Stimulated activated CD4-positive, alpha-beta T cell treated with anti-CD3 and anti-CD28 coated beads, TNF-alpha, amount 100 ng/mL, for 1 hour (primary cell): ENCODE results near the gene TBX18.

ENCODE experiments used
- DNase-seq, 3 donors: peaks; one replicate each; pipeline ENCODE4 v3.0.0-alpha.2; 2020; ENCODE audit warnings: low read depth in 3 of 3, low spot score in 1 of 3

Gene TBX18

GRCh38 chr6:84773133-84773430, 8.7 kb upstream of the TBX18 start:
- DNase-seq, result no peak

- no peak for DNase-seq
These were observed 8.2 kb upstream of the TBX18 start for GRCh38 chr6:84772428-84773132.

DNA sequence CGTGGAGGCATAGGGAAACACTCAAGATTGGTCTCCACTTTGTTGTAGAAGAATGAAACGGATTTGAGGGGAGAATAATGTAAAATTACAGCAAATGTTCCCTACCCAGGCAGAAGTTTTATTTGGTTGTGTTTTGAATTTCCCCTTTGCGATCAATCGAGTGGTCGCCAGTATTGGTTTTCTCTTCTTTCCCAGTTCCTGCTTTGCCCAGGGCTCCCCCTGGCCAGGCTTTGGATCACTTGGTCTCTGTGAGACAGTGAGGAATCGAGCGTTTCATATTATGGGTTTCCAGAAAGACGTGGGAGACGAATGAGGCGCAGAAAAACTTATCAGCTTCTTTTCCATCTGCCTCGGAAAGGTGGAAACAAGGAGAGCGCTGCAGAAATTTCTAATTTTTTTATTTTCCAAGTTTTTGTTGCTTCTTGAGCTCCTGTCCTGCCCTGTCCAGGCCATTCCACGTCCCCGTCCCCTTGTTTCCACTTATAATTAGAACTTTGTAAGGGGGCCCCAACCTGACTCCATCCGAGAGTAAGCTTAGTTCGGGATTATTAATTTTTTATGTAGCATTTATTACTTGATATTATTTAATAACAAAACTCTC, 7.5 kb upstream of the TBX18 start:
- no peak for DNase-seq

DNA sequence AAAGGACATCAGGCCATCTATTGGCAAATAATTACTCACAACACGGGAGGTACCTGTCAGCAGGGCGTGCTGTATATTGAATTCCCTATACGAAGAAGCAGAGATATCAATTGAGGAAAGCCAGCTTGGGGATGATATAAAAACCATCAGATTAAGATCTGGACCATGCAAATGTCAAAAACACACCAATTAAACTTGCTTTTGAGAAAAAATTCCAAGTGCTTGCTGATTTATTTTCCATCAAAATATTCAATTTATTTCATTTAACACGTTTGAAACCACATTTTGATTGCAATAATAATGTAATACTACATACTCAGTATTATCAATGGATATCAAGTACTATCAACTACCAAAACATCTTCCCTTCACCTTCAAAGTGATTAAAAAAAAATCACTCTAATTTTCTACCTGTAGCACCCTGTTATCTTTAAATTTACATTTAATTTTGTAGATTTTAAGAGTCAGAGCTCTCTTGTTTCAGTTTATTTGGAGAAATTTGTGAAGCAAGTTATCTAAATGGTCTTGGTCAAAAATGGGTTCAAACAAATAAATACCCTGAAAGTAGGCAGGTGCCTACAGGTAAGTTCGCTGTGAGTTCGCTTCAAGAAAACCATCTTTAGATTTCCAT, 6.8 kb upstream of the TBX18 start:
- no peak for DNase-seq

GRCh38 chr6:84770521-84770920, 6.1 kb upstream of the TBX18 start:
- DNase-seq, result no peak

DNA sequence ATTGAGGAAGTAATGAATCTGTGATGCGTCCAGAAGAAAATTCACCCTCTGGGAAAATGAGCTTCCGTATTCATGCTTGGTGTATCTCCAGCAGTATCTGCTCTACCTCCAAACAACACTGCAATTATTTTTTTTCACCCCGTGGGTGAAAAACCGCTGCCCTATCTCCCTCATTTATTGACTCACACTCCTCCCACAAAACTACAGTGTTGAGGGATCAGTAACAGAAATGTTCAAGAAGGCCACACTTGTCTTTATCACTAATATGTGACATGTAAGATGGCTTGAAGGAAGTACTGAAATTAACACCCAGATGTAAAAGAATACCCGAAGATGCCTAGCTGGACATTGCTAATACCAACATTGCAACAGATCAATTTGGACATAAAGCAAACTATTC, 4.9 kb upstream of the TBX18 start:
- DNase-seq, result no peak

GRCh38 chr6:84768442-84769174, 4.2 kb upstream of the TBX18 start:
- no peak for DNase-seq

DNA sequence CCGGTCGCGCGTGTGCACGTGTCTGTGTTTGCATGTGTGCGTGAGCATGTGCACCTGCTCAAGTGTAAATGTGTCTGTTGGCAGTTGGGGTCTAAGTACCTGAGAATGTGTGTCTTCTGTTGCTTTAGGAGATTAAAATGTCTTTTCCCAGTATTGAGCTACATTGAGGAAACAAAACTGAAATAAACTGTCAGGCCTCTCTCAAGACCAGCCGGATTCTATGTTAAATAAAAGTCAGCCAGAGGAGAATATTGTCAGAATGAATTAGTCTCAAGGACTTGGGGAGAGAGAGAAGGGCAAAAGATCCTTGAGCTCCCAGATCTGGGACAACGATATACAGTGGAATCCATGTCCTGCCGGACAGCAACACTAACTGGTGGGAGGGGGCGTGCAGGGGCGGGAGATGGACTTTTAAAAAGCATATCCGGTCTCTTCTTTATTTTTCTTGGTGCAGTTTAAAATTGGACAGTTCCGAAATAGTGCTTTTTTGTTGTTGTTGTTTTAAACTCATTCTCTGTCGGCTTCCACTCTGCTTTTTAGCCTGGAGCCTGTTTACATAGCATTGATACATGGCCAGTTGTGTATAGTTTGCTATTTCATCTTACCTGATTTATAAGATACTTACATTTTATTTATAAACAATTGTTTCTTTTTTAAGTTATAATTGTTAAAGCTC, 3.3 kb upstream of the TBX18 start:
- DNase-seq, result no peak

- no peak for DNase-seq
These were observed 2.6 kb upstream of the TBX18 start for GRCh38 chr6:84766799-84767525.

- no peak for DNase-seq
These were observed 1.9 kb upstream of the TBX18 start for GRCh38 chr6:84766118-84766798.

- no peak for DNase-seq
These were observed 489 bp downstream of the TBX18 start for GRCh38 chr6:84763886-84764331.

DNA sequence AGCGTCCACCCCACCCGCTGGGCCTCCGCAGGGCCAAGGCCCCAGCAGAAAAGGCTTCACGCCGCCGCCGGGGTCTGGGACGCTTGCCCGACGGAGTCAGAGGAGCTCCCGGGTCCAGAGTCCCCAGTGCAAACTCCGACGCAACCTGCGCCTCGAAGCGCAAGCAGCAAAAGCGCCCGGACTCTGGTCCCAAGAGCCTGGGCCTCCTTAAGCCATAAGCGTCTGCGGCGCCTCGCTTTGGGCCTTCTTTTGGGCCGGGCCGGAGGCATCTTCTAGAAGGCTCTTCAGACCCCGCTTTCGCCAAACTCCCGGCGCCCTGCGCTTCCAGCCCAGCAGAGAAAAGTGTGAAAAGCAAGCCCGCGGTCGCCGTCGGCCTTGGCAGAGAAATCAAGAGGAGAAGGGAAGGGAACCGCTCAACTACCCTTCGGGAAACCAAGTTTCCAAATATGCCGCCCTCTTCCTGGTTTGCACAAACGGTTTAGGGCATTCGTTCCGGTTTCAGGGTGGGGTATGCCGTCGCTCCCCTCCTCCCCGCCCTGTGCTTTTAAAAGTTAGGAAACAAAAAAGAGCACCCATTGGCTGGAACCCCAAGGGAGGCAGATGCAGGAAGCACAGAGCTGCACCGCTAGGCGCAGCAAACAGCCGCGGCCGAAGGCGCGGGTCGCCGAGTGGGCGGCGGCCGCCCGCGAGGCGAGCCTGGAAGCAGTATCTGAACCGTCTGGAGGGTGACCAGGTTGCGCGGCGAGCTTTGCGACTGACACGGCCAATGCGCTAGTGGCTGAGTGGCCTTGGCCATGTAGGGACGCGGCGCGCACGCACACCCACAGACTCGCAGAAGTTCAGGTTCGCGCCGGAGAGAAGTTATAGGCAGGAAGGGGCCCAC, 1.2 kb downstream of the TBX18 start:
- DNase-seq, result no peak

- no peak for DNase-seq
These were observed 2.0 kb downstream of the TBX18 start for GRCh38 chr6:84762220-84763002.

GRCh38 chr6:84758486-84758885, 5.9 kb downstream of the TBX18 start:
- no peak for DNase-seq

DNA sequence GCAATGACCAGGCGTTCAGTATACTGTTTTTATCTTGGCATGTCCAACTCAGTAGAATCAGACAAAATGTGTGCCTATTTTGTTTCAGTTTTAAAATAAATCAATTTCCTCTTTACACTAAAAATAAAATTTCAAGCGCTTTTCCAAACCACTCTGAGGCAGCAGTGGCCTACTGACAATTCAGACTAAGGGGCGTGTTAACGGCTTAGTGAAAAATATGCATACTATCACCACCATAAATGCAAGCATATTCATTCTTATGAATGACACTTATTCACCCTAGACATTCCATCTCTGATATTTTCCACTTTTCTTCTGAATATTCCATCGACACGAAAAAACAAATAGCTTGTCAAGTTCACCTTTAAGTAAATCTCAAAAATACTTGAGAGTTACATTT, 7.5 kb downstream of the TBX18 start:
- DNase-seq, result no peak

DNA sequence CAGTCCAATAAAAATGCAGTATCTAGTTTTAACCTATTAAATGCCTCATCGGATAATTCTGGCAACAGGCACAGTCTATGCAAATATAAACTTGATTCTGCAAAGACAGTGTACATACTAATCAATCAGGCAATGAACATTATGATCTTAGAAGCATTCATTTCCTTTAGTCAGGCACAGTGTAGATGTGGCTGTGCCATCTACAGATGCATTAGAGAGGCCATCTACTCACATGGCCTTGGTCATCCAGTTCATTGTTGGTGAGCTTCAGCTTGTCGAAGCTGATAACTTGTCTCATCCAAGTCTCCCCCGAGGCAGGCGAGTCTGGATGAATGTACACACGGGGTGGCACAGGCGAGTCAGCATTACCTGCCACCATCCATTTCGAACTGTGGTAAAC, 7.9 kb downstream of the TBX18 start:
- DNase-seq, result no peak

DNA sequence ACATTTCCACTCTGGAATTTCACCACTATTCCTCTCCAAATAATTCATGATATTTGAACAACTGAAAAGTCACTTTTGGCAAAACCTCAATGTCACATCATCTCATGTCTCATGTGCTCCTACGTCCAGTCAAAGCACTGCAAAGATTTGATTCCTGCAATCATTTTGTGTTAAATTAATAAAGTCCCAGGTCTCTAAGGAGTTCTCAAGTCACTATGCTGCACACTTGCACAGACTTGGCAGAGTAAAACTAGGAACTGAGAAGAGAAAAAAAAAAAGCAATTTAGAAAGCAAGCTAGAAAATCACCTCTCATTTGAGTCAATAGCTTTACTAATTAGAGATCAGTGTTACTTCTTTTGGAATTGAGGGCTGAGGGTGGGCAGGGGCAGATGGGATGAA, 11.2 kb downstream of the TBX18 start:
- DNase-seq, result no peak

DNA sequence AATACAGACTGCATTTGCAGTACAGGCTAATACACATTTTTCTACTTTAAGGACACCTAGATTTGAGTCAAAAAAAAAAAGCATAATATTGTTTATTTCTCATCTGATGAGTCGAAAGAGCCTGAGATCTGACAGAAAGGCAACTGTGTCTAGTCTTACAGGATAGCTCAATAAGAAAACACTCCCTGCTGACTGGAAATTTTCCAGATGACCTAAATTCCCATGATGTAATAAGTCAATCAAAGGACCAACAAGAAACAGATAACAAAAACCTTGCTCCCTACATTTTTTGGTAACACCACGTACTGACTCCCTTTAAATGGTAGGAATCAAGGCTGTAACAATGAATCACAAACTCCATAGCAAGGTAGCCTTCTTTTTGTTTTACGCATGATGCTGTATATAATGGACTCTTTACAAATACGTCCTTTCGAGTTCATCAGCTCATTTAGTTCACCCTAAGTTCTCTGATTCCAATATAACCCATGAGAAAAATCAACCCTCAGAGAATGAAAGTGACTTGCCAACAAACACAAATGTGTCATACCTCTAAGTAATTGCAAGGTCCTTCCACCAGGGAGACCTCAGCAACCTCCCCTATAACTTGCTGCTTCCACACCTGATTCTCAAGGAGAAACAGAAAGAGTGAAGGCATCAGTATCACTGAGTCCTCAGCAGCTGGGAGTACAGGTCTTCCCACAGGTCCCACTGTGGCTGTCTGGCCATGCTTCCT, 12.1 kb downstream of the TBX18 start:
- DNase-seq, result no peak
